GM12878 (cell line): Measurements from ENCODE around the gene BCR. TPM values are rescaled to one million over a fixed set of nuclear protein-coding genes. Genes with fewer than 3 reads are reported as not detected.
A peak's percentile ranks its signal among the peaks of the same experiment; 100 is the strongest.

Experiments
- ATAC-seq: fragments of 200-7000 bp; cut with Tn5 transposase; 3 replicates; pipeline ENCODE4 v1.9.1; 2020; ENCODE audit warnings: mild to moderate bottlenecking, moderate library complexity
- BruUV-seq: library from RNA; stranded (reverse); fragments of 400-500 nt; replicated peaks from 2 replicates; lab custom pipeline; 2021; lab: Mats Ljungman, UMichigan
- CTCF ChIA-PET: fragments of 300-600 bp; sonication (Branson Sonifier 250); formaldehyde crosslinking; extraction: SDS; loops from one replicate; lab custom pipeline; 2021; ENCODE audit warnings: inconsistent platforms; lab: Yijun Ruan, JAX
- POLR2A ChIA-PET: fragments of 350-600 bp; formaldehyde crosslinking; extraction: SDS; loops from one replicate; lab custom pipeline; 2021; ENCODE audit warnings: inconsistent platforms; lab: Charles Lee
- RAD21 ChIA-PET: fragments of 300-600 bp; sonication (Branson Sonifier 250); formaldehyde crosslinking; loops from one replicate; lab custom pipeline; 2023; ENCODE audit warnings: antibody characterized with exemption; ENCODE audit not compliant: unreplicated experiment; lab: Charles Lee
- SMC1A ChIA-PET: fragments of 300-600 bp; sonication (Branson Sonifier 250); formaldehyde crosslinking; loops from one replicate; lab custom pipeline; 2023; ENCODE audit not compliant: unreplicated experiment, uncharacterized antibody; lab: Charles Lee
- DNase-seq: peaks from one replicate; pipeline ENCODE4 v3.0.0-alpha.2; 2011; ENCODE audit warnings: low read depth, low spot score
- FAIRE-seq: peaks from 3 replicates; lab custom pipeline; 2011; peaks lifted over from hg19 to GRCh38; lab: Jason Lieb, UNC
- H2AFZ ChIP-seq: 2 replicates; pipeline ENCODE4 v1.6.0; 2011; ENCODE audit warnings: low read depth, low read length, control low read depth; ENCODE audit not compliant: control insufficient read depth
- H3K27ac ChIP-seq: 2 replicates; pipeline ENCODE4 v1.5.1; 2011; ENCODE audit warnings: control low read depth; ENCODE audit not compliant: control insufficient read depth, insufficient read depth
- H3K27me3 ChIP-seq, 2 experiments: replicated peaks in 1 of 2; 2 replicates each; pipeline versions ENCODE4 v1.6.0 to v1.6.1; 2011; ENCODE audit warnings: low read length in 1 of 2; ENCODE audit not compliant: control insufficient read depth in 2 of 2, insufficient read depth in 2 of 2
- H3K36me3 ChIP-seq, 2 experiments: 2 replicates each; pipeline ENCODE4 v1.5.1; 2011; ENCODE audit warnings: low read length in 1 of 2; ENCODE audit not compliant: control insufficient read depth in 2 of 2, insufficient read depth in 2 of 2
- H3K4me1 ChIP-seq: 2 replicates; pipeline ENCODE4 v1.6.1; 2011; ENCODE audit warnings: mild to moderate bottlenecking, low read length, moderate library complexity, mixed read lengths; ENCODE audit not compliant: control insufficient read depth, insufficient read depth
- H3K4me2 ChIP-seq: 2 replicates; pipeline ENCODE4 v1.6.0; 2011; ENCODE audit warnings: control low read depth; ENCODE audit not compliant: control insufficient read depth, insufficient read depth
- H3K4me3 ChIP-seq: fragments of 200-600 bp; sonication (generic); 2 replicates; pipeline ENCODE4 v1.5.1; 2016
- H3K79me2 ChIP-seq: 2 replicates; pipeline ENCODE4 v1.6.0; 2011; ENCODE audit warnings: low read length; ENCODE audit not compliant: control insufficient read depth, insufficient read depth
- H3K9ac ChIP-seq: 2 replicates; pipeline ENCODE4 v1.8.0; 2011; ENCODE audit warnings: low read length, control low read depth, mixed read lengths; ENCODE audit not compliant: control insufficient read depth, insufficient read depth
- H3K9me3 ChIP-seq: replicated peaks from 3 replicates; pipeline ENCODE4 v1.5.1; 2011; ENCODE audit warnings: mild to moderate bottlenecking, low read length; ENCODE audit not compliant: control insufficient read depth, insufficient read depth
- H4K20me1 ChIP-seq: 2 replicates; pipeline ENCODE4 v1.6.0; 2011; ENCODE audit not compliant: control insufficient read depth, insufficient read depth
- CEBPZ ChIP-seq: fragments of 150-350 bp; IDR thresholded peaks from 2 replicates; pipeline ENCODE4 v1.6.1; 2016; ENCODE audit warnings: low read depth, low read length
- GATAD2B ChIP-seq: fragments of 450-650 bp; conservative IDR thresholded peaks from 2 replicates; pipeline ENCODE4 v1.6.1; 2017; ENCODE audit warnings: low read depth, mild to moderate bottlenecking, moderate library complexity
- IKZF2 ChIP-seq, 2 experiments: fragments of 450-650 bp; IDR thresholded peaks; 2 replicates each; pipeline ENCODE4 v1.6.1; 2017; ENCODE audit warnings: mild to moderate bottlenecking in 2 of 2, moderate library complexity in 2 of 2
- JUND ChIP-seq: IDR thresholded peaks from 2 replicates; pipeline ENCODE4 v1.6.1; 2012; ENCODE audit warnings: low read depth, mild to moderate bottlenecking, low read length, improper control_type of control experiment, moderate library complexity
- KAT2A ChIP-seq: conservative IDR thresholded peaks from 2 replicates; pipeline ENCODE4 v1.6.1; 2011; ENCODE audit warnings: low read depth, low read length; ENCODE audit not compliant: control insufficient read depth
- PKNOX1 ChIP-seq: fragments of 450-650 bp; IDR thresholded peaks from 2 replicates; pipeline ENCODE4 v1.6.1; 2016; ENCODE audit warnings: mild to moderate bottlenecking
- TARDBP ChIP-seq: IDR thresholded peaks from 2 replicates; pipeline ENCODE4 v1.6.1; 2016; ENCODE audit warnings: borderline replicate concordance
- TBL1XR1 ChIP-seq: IDR thresholded peaks from 2 replicates; pipeline ENCODE4 v1.6.1; 2012; ENCODE audit warnings: low read depth, low read length, improper control_type of control experiment
- ZBTB40 ChIP-seq: fragments of 450-650 bp; IDR thresholded peaks from 2 replicates; pipeline ENCODE4 v1.6.1; 2016; ENCODE audit warnings: mild to moderate bottlenecking, moderate library complexity, borderline replicate concordance
- WGBS: methylation state at CpG from one replicate; pipeline ENCODE4 v1.1.6; 2016; ENCODE audit warnings: low lambda C conversion rate; ENCODE audit not compliant: insufficient replicate concordance, insufficient coverage; ENCODE audit errors: missing lambda C conversion rate; 5-methylcytosine and 5-hydroxymethylcytosine counted together
- in situ Hi-C: fragments of 300-500 bp; cut with MboI; formaldehyde crosslinking; loops from 9 replicates; pipeline ENCODE4 v1.14.3; 2018; ENCODE audit warnings: mixed read lengths
- intact Hi-C: fragments of 100-400 bp; cut with micrococcal nuclease; formaldehyde crosslinking; loops from one replicate; pipeline ENCODE4 v1.14.2; 2022; ENCODE audit not compliant: unreplicated experiment
- polyA plus RNA-seq, 11 experiments: library from polyadenylated mRNA; depleted of rRNA in 4 of 11; unstranded in 6 of 11; stranded (reverse) in 5 of 11; fragments of >200 nt; fragmentation: Nextera tagmentation in 4 of 11; fragmentation: Illumina TruSeq in 1 of 11; extraction: Ambion mirVana in 4 of 11; extraction: Trizol in 1 of 11; gene quantifications; 1 replicate in 1 of 11; 2 replicates in 10 of 11; pipeline versions ENCODE4 v1.2.1 to v1.2.3, GENCODE V29; 2011 to 2016; ENCODE audit warnings: inconsistent platforms in 2 of 11, missing spikeins in 2 of 11, low read depth in 1 of 11
- total RNA-seq, 4 experiments: library from RNA; depleted of rRNA in 3 of 4; stranded (reverse); fragments of >200 nt in 3 of 4; fragmentation: Illumina TruSeq in 1 of 4; extraction: Trizol in 1 of 4; gene quantifications; 2 replicates each; pipeline versions ENCODE4 v1.2.1 to v1.2.3, GENCODE V29; 2013 to 2021

Gene BCR
- total and polyA plus RNA-seq, 10 of the 15 experiments (the other 5 are each of a cell fraction or from before 2014, with no cell fraction given) = 1.7 to 64.7 (median 18.4) TPM

- ATAC-seq (no peak), FAIRE-seq (no peak), DNase-seq (no peak)
- Histone ChIP-seq H3K4me3 (peak overlapping the region; percentile 76), H3K4me1 (peaks cover 34% of the 10 kb centered on the region), H3K4me2 (peak overlapping the region; percentile 98), H3K36me3 (peaks cover 0 to 11% of the 10 kb centered on the region in 2 experiments; a peak in 2 of 4 replicates), H2AFZ (no peak overlapping the region), H3K27me3 (no peaks in the 10 kb centered on the region), H3K79me2 (peaks cover 67% of the 10 kb centered on the region), H4K20me1 (peaks cover 5% of the 10 kb centered on the region; the same call in 1 of the 2 replicates), H3K27ac (no peak overlapping the region; the same call in 1 of the 2 replicates), H3K9ac (peak overlapping the region; percentile 48), H3K9me3 (no peaks in the 10 kb centered on the region)
- POLR2A ChIA-PET = interaction anchor here (1.1 to 1.8 kb wide), 3 partner anchors 17 to 98 kb away, joined by 3 to 4 read pairs (median 3); no protein-coding TSS in a partner anchor
- RAD21 ChIA-PET = interaction anchor here (1.0 to 13.6 kb wide), 7 partner anchors 35 to 227 kb away, joined by 3 to 167 read pairs (median 4); no protein-coding TSS in a partner anchor
- in situ Hi-C loops (no loop called here), intact Hi-C loops (loop anchor here (5.0 kb wide), 2 partner anchors 33 to 47 kb away; no protein-coding TSS in a partner anchor)
- WGBS = 61% methylated on average over 3 of the region's 3 CpGs
- CTCF ChIA-PET = interaction anchor here (0.6 to 2.6 kb wide), 9 partner anchors 29 to 870 kb away, joined by 3 to 23 read pairs (median 5); no protein-coding TSS in a partner anchor
- no TSS peak for BruUV-seq
- TF ChIP-seq IKZF2 (IDR thresholded peaks at IDR 0.05) = no peak
- TF ChIP-seq KAT2A = no peak
- no peak for TF ChIP-seq TARDBP
- TF ChIP-seq TBL1XR1 = no peak
- TF ChIP-seq GATAD2B = no peak
- no peak for TF ChIP-seq ZBTB40
- no peak for TF ChIP-seq CEBPZ
- no peak for TF ChIP-seq PKNOX1
- TF ChIP-seq JUND = no peak
- SMC1A ChIA-PET = interaction anchor here (0.7 to 4.1 kb wide), 15 partner anchors 16 to 225 kb away, joined by 3 to 16 read pairs (median 3); no protein-coding TSS in a partner anchor
These were observed 3.9 kb downstream of the BCR start for GRCh38 chr22:23184100-23184763.
